OCI-LY3 (cell line): ENCODE measurements around the gene RHPN2.

Experiments
- CTCF ChIP-seq: fragments of 200-600, 300-600 bp; sonication (generic); IDR thresholded peaks from 2 replicates; pipeline ENCODE4 v1.5.1; 2014; ENCODE audit warnings: antibody characterized with exemption, low read length, low read depth
- EZH2phosphoT487 ChIP-seq: fragments of 200-600 bp; shearing (Covaris generic); IDR thresholded peaks from 2 replicates; pipeline ENCODE4 v1.6.1; 2018; ENCODE audit warnings: antibody characterized with exemption, mixed run types, low read depth

- TF ChIP-seq CTCF: no peak
- no peak for TF ChIP-seq EZH2phosphoT487
Observed at GRCh38 chr19:32997716-32998355, 66.9 kb downstream of the RHPN2 start.
